Activated CD4-positive, alpha-beta T cell treated with anti-CD3 and anti-CD28 coated beads, Interleukin-2, amount 50 U/mL, for 48 hours (primary cell): Measurements from ENCODE around the gene GSTM5.
"Not testable (repeated sequence)": the region's sequence is repeated elsewhere in the genome, so short reads cannot be mapped to it uniquely, and the experiment has no call there.

Source experiments
- DNase-seq, 2 experiments: peaks; one replicate each; pipeline ENCODE4 v3.0.0-alpha.2; 2020

Gene GSTM5

DNA sequence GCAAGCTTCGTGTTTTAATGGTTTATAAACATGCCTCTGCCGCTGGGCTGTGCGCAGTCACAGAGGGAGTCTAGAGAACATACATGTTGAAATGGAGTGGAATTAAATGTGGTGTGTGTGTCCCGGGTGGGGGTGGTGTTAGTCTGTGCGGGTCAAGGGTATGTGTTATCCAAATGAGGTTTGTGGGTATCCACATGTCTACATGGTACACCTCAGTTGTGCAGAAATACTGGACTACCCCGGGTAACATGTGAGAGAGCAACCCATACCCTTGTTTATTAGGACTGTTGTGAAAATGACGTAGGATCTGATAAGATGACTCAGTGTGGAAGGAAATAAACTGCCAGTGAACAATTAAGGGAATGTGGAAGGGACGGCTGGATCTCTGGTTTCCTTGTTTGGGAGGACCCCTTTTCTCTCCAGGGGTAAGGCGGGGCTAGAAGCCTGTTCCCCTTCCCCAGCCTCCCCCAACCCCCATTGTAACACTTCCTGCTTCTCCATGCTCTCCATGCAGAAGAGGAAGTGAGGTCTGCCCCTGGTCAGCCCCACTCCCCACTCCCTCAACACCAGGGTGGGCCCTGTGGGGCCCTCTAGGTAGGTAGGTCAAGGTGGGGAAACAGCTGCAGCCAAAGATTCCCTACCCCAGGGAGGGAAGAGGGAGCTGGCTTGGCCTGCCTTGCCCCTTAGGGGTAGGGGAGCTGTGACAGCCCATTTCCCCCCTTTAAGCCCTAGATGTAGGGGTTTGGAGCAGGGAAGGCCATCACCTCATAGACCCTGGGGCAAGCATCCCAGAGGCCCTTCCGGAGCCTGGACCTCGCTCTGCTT, 51.0 kb downstream of the GSTM5 start:
- no peak for DNase-seq

DNA sequence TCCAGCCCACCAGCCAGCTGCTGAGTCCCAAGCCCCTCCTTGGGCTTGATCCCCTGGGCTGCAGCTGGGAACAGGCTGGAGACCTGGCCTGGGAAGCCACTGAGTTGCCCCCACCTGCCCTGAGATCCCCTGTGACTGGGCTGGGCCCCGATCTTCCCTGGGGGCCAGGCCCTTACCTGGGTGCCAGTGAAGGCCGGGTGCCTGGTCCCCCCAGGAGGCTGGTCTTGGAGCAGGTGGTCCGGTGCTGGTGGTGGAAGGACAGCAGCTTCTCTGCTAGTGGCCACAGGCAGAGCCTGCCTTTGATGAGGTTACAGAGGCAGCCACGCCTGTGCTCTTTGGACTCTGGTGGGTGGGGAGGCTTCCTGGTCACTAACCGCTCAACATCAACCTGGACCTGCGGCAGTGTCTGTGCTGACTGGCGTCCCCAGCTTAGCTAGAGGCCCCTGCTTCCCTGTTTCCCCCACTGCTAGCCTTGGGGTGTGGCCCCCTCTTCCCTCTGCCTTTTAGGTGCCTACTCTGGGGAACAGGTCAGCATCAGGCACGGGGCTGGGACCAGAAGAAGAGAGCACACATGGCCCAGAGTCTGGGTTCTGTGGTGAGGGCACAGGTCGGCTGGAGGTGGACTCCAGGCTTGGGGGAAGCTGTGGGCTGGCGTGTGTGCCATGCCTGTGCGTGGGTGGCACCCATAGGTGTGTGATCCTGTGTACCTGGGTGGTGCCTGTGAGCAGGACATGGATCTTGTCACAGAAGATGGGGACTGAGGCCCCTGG, 51.8 kb downstream of the GSTM5 start, which contains the start of gene EPS8L3:
EPS8L3 (minus strand) TSS at position 278 of the 770 bp plus-strand sequence. CDS start 2,174 bp downstream, outside the sequence.
- no peak for DNase-seq

DNA sequence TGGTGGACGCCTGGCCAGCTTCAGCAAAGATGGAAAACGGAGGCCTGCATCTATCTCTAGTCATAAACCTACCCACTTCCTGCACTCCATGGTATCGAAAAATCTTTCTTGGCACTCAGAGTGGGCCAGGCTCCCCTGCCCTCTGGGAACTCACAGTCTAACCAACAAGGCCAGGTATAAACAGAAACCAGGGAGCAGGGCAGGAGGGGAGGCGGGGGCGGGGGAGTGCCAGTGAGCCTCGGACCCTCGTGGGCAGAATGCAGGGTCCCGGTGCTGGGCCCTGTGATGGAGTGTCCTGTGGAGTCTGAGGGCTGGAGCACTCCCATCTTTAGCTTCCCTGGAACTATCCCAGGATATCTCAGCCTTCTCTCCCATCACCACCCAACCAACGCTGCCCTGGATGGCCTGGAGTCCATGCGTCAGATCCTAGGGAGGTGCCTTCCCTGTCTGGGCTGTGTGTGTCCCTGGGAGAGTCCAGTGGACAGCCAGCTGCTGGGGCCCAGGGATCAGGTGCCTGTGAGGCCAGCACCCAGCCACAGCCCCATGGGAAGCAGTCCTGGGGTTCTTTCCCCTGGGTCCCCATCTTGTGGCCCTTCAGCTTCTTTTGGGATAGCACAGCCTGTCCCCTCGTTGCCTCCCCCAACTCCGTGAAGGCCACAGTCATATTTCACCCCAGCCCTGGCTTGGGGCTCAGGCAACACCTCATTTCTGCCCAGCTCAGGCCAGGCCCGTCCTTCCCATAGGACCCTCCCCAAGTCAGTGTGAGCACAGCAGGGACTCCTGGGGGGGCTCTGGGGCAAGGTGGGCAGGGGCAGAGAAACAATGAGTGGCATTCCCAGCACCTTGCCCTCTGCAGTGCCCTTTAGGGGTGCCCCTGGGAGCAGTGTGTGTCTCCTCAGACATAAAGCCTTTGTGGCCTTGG, 52.8 kb downstream of the GSTM5 start:
- DNase-seq, result no peak

DNA sequence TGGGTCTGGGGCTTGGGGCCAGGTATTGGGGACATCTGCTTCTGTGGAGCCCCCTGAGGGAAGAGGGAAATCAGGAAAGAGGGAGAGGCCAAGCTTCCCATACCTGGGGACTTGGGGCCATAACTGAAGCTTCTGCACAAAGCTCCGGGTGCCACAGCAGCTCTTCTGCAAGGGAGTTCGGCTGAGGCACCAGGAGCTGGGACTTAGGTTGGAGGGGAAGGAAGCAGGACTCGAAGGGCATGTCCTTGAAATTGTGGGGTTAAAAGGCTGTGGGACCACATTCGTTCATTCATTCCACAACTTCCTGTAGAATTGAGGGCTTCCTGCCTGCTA, 53.4 kb downstream of the GSTM5 start:
- DNase-seq, result no peak

DNA sequence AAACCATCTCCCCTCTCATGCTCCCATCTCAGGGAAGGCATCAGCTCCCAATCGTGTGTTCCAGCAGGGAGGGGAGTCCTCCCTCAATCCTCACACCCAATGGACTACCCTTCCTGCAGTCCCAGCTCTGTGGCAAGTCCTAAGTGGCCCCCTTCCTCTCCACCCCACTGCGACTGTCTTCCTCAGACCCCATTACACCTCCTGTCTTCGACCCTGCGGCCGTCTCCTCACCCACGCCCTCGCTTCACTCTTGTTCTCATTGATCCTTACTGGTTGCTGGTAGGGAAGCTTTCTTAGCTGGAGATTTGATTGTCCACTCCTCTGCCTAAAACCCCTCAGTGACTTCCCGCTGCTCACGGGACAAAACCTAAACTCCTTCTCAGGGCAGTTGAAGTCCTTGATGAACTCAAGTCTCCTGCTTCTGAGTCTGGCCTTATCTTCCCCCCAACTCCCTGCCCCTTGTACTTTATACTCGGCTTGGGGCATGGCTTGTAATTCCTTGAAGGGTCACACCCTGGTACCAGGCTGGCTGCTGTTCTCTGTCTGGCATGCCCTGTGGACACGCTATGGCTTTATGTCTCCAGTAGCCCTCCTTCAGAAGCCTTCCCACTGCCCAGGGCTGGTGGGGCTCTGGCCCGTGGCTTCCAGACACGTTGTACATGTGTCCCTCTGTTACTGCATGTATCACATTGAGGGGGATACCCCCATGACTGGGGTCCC, 54.0 kb downstream of the GSTM5 start:
- no peak for DNase-seq

DNA sequence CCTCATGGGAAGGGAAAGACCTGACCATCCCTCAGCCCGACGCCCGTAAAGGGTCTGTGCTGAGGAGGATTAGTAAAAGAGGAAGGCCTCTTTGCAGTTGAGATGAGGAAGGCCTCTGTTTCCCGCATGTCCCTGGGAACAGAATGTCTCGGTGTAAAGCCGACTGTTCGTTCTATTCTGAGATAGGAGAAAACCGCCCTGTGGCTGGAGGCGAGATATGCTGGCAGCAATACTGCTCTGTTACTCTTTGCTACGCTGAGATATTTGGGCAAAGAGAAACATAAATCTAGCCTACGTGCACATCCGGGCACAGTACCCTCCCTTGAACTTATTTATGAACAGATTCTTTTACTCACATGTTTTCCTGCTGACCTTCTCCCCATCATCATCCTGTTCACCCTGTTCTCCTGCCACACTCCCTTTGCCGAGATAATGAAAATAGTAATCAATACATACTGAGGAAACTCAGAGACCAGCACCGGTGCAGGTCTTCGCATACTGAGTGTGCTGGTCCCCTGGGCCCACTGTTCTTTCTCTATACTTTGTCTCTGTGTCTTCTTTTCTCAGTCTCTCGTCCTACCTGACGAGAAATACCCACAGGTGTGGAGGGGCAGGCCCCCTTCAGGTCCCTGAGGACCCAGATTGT, 55.1 kb downstream of the GSTM5 start:
- DNase-seq, result not testable (repeated sequence)
